H9 (cell line): ENCODE results near the gene PROX2. TPM values are rescaled to one million over a fixed set of nuclear protein-coding genes. Genes with fewer than 3 reads are reported as not detected.

ENCODE experiments used
- DNase-seq: peaks from one replicate; pipeline ENCODE4 v3.0.0-alpha.2; 2017
- H2AFZ ChIP-seq: one replicate; pipeline ENCODE4 v1.6.1; 2013; ENCODE audit warnings: mild to moderate bottlenecking, low read length, control low read depth, moderate library complexity
- H2AK5ac ChIP-seq: 2 replicates; pipeline ENCODE4 v1.6.1; 2013; ENCODE audit warnings: low read length, control low read depth, mixed read lengths; ENCODE audit not compliant: insufficient read length
- H2BK120ac ChIP-seq: one replicate; pipeline ENCODE4 v1.6.1; 2013; ENCODE audit warnings: low read depth, mild to moderate bottlenecking, low read length, control low read depth, inconsistent platforms; ENCODE audit not compliant: poor library complexity, severe bottlenecking
- H2BK12ac ChIP-seq: 2 replicates; pipeline ENCODE4 v1.6.1; 2013; ENCODE audit warnings: low read length, control low read depth, mixed read lengths, low read depth; ENCODE audit not compliant: insufficient read length
- H2BK15ac ChIP-seq: 2 replicates; pipeline ENCODE4 v1.6.1; 2013; ENCODE audit warnings: low read depth, low read length, control low read depth
- H2BK20ac ChIP-seq: one replicate; pipeline ENCODE4 v1.6.1; 2013; ENCODE audit warnings: low read depth, mild to moderate bottlenecking, low read length, control low read depth, inconsistent platforms; ENCODE audit not compliant: poor library complexity, severe bottlenecking
- H2BK5ac ChIP-seq: 2 replicates; pipeline ENCODE4 v1.6.1; 2013; ENCODE audit warnings: low read length, control low read depth, mixed read lengths; ENCODE audit not compliant: insufficient read length
- H3K14ac ChIP-seq: 2 replicates; pipeline ENCODE4 v1.6.1; 2013; ENCODE audit warnings: low read length, control low read depth; ENCODE audit not compliant: insufficient read depth
- H3K18ac ChIP-seq: 2 replicates; pipeline ENCODE4 v1.6.1; 2013; ENCODE audit warnings: low read depth, mild to moderate bottlenecking, mixed read lengths, low read length, control low read depth; ENCODE audit not compliant: insufficient read length
- H3K23ac ChIP-seq: 2 replicates; pipeline ENCODE4 v1.6.1; 2013; ENCODE audit warnings: low read length, control low read depth, mixed read lengths, low read depth; ENCODE audit not compliant: insufficient read length
- H3K23me2 ChIP-seq: 2 replicates; pipeline ENCODE4 v1.6.1; 2013; ENCODE audit warnings: low read depth, mild to moderate bottlenecking, mixed read lengths, low read length, control low read depth; ENCODE audit not compliant: insufficient read length, poor library complexity, severe bottlenecking
- H3K27ac ChIP-seq: 2 replicates; pipeline ENCODE4 v1.5.1; 2013; ENCODE audit warnings: low read length, control low read depth, mixed read lengths, low read depth; ENCODE audit not compliant: insufficient read length
- H3K27me3 ChIP-seq: 2 replicates; pipeline ENCODE4 v1.6.1; 2013; ENCODE audit warnings: low read length, control low read depth, inconsistent platforms; ENCODE audit not compliant: insufficient read depth
- H3K4ac ChIP-seq: 2 replicates; pipeline ENCODE4 v1.6.1; 2013; ENCODE audit warnings: low read depth, mild to moderate bottlenecking, control low read depth, inconsistent platforms, low read length, moderate library complexity
- H3K4me1 ChIP-seq: 2 replicates; pipeline ENCODE4 v1.6.1; 2013; ENCODE audit warnings: low read length, control low read depth, inconsistent platforms; ENCODE audit not compliant: insufficient read depth
- H3K4me2 ChIP-seq: 2 replicates; pipeline ENCODE4 v1.6.1; 2013; ENCODE audit warnings: low read length, control low read depth, mixed read lengths; ENCODE audit not compliant: insufficient read length, insufficient read depth
- H3K56ac ChIP-seq: 2 replicates; pipeline ENCODE4 v1.6.1; 2013; ENCODE audit warnings: low read depth, mild to moderate bottlenecking, mixed read lengths, low read length, control low read depth; ENCODE audit not compliant: insufficient read length
- H3K79me1 ChIP-seq: 2 replicates; pipeline ENCODE4 v1.6.1; 2013; ENCODE audit warnings: low read depth, mild to moderate bottlenecking, moderate library complexity, low read length, control low read depth, inconsistent platforms; ENCODE audit not compliant: insufficient read depth, poor library complexity, severe bottlenecking
- H3K79me2 ChIP-seq: 2 replicates; pipeline ENCODE4 v1.6.1; 2013; ENCODE audit warnings: low read length, control low read depth, inconsistent platforms; ENCODE audit not compliant: insufficient read depth
- H3K9ac ChIP-seq: 2 replicates; pipeline ENCODE4 v1.6.1; 2013; ENCODE audit warnings: low read length, control low read depth, mixed read lengths; ENCODE audit not compliant: insufficient read length; ENCODE audit errors: extremely low read depth
- H3K9me3 ChIP-seq: one replicate; pipeline ENCODE4 v1.6.1; 2013; ENCODE audit warnings: low read depth, low read length, inconsistent platforms; ENCODE audit not compliant: control insufficient read depth
- H3T11ph ChIP-seq: one replicate; pipeline ENCODE4 v1.6.1; 2013; ENCODE audit warnings: mild to moderate bottlenecking, low read length, control low read depth, inconsistent platforms
- H4K20me1 ChIP-seq: one replicate; pipeline ENCODE4 v1.6.1; 2013; ENCODE audit not compliant: control insufficient read depth, insufficient read length, insufficient read depth
- H4K5ac ChIP-seq: 2 replicates; pipeline ENCODE4 v1.6.1; 2013; ENCODE audit warnings: low read depth, mild to moderate bottlenecking, mixed read lengths, low read length, control low read depth; ENCODE audit not compliant: insufficient read length
- H4K8ac ChIP-seq: replicated peaks from 2 replicates; pipeline ENCODE4 v1.6.1; 2013; ENCODE audit warnings: low read length, control low read depth, mixed read lengths, low read depth; ENCODE audit not compliant: insufficient read length
- H4K91ac ChIP-seq: 2 replicates; pipeline ENCODE4 v1.6.1; 2013; ENCODE audit warnings: low read depth, mild to moderate bottlenecking, moderate library complexity, mixed read lengths, low read length, control low read depth; ENCODE audit not compliant: insufficient read length
- H3K27ac Mint-ChIP-seq, 3 experiments: 2 replicates in 2 of 3; 3 replicates in 1 of 3; pipeline ENCODE4 v1.8.0; 2020 to 2021; ENCODE audit warnings: mixed read lengths in 3 of 3, mild to moderate bottlenecking in 1 of 3, moderate library complexity in 1 of 3
- H3K27me3 Mint-ChIP-seq: 2 replicates; pipeline ENCODE4 v1.8.0; 2021; ENCODE audit warnings: low read depth, mild to moderate bottlenecking, moderate library complexity, mixed read lengths
- H3K36me3 Mint-ChIP-seq, 3 experiments: 2 replicates in 2 of 3; 3 replicates in 1 of 3; pipeline ENCODE4 v1.8.0; 2020 to 2021; ENCODE audit warnings: low read depth in 3 of 3, mixed read lengths in 3 of 3; ENCODE audit not compliant: insufficient read depth in 1 of 3
- H3K4me1 Mint-ChIP-seq, 2 experiments: 2 replicates each; pipeline ENCODE4 v1.8.0; 2020; ENCODE audit warnings: mixed read lengths in 2 of 2
- H3K4me3 Mint-ChIP-seq, 2 experiments: 2 replicates in 1 of 2; 3 replicates in 1 of 2; pipeline ENCODE4 v1.8.0; 2020 to 2021; ENCODE audit warnings: mild to moderate bottlenecking in 2 of 2, mixed read lengths in 2 of 2, moderate library complexity in 1 of 2
- H3K9me3 Mint-ChIP-seq, 2 experiments: 2 replicates in 1 of 2; 3 replicates in 1 of 2; pipeline ENCODE4 v1.8.0; 2020; ENCODE audit warnings: mild to moderate bottlenecking in 2 of 2, mixed read lengths in 2 of 2, moderate library complexity in 1 of 2
- CTCF ChIP-seq: fragments of 200-600 bp; sonication (generic); conservative IDR thresholded peaks from 3 replicates; pipeline ENCODE4 v1.8.0; 2021; ENCODE audit warnings: antibody characterized with exemption, mild to moderate bottlenecking
- WGBS: extraction: QIAGEN DNeasy Blood & Tissue Kit; methylation state at CpG from one replicate; pipeline ENCODE4 v1.1.7; 2013; ENCODE audit warnings: missing lambda C conversion rate, low lambda C conversion rate, mixed read lengths; ENCODE audit not compliant: insufficient read length; ENCODE audit errors: extremely low coverage; 5-methylcytosine and 5-hydroxymethylcytosine counted together
- total RNA-seq: library from RNA; stranded (reverse); gene quantifications from 2 replicates; pipeline ENCODE4 v1.2.1, GENCODE V29; 2021

PROX2 gene
- total RNA-seq, 1 experiment from 2014 or later = not detected

GRCh38 chr14:74897642-74898041 lies 21.7 kb upstream of the PROX2 start:
- H3K79me2 ChIP-seq = no peaks in the 10 kb centered on the region
- no peaks in the 10 kb centered on the region for H3K27me3 ChIP-seq
- Mint-ChIP-seq H3K27me3 (no peaks in the 10 kb centered on the region), H3K27ac (no peak overlapping the region; a peak in 1 of 7 replicates), H3K36me3 (peaks cover 81 to 99% (median 98%) of the 10 kb centered on the region in 3 experiments), H3K9me3 (no peaks in the 10 kb centered on the region), H3K4me1 (peaks cover 2% of the 10 kb centered on the region in 2 experiments; a peak in 3 of 4 replicates), H3K4me3 (no peak overlapping the region)
- no peak overlapping the region for H2BK20ac ChIP-seq
- no peak overlapping the region for H3T11ph ChIP-seq
- H3K4ac ChIP-seq = no peak overlapping the region
- no peak overlapping the region for H4K8ac ChIP-seq
- H2BK120ac ChIP-seq = no peak overlapping the region
- H3K4me1 ChIP-seq = no peaks in the 10 kb centered on the region
- H2BK15ac ChIP-seq = no peak overlapping the region
- no peaks in the 10 kb centered on the region for H4K20me1 ChIP-seq
- no peak for TF ChIP-seq CTCF
- no peak overlapping the region for H3K14ac ChIP-seq
- H3K79me1 ChIP-seq = no peaks in the 10 kb centered on the region
- H3K4me2 ChIP-seq = no peak overlapping the region
- no peaks in the 10 kb centered on the region for H3K23me2 ChIP-seq
- no peak overlapping the region for H4K91ac ChIP-seq
- no peak overlapping the region for H2BK5ac ChIP-seq
- no peaks in the 10 kb centered on the region for H3K9me3 ChIP-seq
- no peak overlapping the region for H2BK12ac ChIP-seq
- no peak overlapping the region for H2AFZ ChIP-seq
- H2AK5ac ChIP-seq = no peak overlapping the region
- no peak overlapping the region for H3K23ac ChIP-seq
- H3K9ac ChIP-seq = no peak overlapping the region
- no peak overlapping the region for H3K18ac ChIP-seq
- H3K56ac ChIP-seq = no peak overlapping the region
- DNase-seq = no peak
- WGBS = no CpG with 5 or more reads among the region's 4 CpGs
- no peak overlapping the region for H3K27ac ChIP-seq
- H4K5ac ChIP-seq = no peak overlapping the region
